Activated gamma-delta T cell (primary cell): ENCODE results near the gene TUFT1.
"Not testable (repeated sequence)": the region's sequence is repeated elsewhere in the genome, so short reads cannot be mapped to it uniquely, and the experiment has no call there.

Experiments used
- DNase-seq: peaks from one replicate; lab custom pipeline; 2025; lab: John Stamatoyannopoulos, UW

TUFT1 gene

DNA sequence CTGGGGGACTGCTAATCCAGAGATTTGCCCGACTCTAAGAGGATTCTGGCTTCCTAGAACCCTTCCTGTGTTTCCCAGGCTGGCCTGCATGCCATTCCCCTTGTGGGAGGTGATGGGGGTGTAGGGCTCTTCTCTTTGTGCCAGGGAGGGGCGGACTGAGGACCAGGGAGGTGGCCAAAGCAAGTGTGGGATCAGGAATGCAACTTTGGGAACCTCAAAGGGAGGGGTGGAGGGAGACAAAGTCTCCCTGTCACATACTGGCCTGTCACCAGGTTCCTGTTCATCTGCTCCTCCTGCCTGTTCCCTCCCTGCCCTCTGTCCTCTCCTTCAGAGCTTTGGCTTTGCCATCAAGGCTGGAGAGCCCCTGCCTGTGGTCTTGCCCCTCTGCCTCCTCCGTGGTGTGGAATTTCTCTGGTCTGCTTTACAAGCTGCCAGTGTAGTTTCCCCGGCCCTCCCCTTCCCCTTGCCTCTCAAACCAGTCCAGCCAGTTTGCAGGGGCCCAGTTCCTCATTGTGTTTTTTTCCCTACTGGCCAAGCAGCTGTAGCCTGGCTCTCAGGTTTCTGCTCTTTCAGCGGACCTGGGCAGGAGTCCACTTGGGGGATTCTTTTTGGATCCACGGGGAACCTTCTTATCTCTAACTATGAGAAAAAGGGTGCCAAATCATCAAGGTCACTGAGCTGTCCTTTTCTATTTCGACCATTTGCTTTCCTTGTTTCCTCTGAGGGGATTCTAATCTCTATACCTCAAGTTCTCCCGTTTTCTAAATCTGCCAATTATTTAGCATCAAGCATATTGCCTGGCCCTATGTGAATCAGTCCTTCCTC lies 27.1 kb upstream of the TUFT1 start:
- no peak for DNase-seq

DNA sequence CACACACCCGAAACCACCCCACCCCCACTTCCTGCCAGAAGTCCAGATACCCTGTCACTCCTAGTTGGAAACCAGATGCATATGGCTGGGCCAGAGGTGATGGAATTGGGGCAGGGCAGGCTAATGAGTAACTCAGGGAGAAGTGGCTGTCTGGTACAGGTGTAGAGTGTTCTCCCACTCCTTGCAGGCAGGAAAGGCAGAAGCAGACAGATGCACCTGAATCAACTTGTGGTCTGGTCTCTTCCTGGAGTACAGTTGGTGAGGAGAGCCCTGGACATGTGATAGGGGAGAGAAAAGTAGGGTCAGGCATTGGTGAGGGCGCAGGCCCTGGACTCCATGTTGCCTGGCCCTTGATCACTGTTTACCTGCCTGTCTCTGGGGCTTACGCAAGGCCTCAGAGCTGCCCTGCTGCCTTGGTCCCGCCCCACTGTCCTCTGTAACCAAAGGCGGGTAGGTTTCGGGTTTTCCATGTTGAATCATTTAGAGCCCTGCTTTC lies 26.4 kb upstream of the TUFT1 start:
- DNase-seq: no peak

DNA sequence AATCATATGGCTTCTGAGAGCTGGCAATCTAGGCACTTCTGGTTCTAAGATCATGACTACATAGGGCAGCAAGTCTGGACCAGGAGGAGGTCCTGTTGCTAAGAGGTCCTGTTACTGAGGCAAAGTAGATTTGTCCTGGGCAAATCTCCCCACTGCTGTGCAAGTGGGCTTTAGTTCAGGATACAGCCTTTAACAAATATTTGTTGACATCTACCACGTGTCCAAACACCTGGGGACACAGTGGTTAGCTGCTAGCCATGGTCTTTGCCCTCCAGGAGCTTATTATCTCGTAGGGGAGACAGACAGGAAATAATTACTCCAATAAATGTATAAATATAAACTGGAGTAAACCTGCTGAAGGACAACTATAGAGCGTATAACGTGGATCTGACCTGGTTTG lies 25.7 kb upstream of the TUFT1 start:
- no peak for DNase-seq

DNA sequence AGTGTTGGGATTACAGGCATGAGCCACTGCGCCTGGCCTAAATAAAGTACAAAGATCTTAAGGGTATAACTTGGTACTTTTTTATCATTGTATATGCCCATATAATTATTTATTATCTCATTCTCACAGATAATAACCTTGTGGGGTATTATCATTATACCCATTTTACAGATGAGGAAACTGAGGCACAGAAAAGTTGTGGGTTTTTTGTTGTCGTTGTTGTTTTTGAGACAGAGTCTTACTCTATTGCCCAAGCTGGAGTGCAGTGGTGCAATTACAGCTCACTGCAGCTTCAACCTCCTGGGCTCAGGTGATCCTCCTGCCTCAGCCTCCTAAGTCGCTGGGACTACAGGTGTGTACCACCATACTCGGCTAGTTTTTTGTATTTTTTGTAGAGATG lies 24.8 kb upstream of the TUFT1 start:
- no peak for DNase-seq

DNA sequence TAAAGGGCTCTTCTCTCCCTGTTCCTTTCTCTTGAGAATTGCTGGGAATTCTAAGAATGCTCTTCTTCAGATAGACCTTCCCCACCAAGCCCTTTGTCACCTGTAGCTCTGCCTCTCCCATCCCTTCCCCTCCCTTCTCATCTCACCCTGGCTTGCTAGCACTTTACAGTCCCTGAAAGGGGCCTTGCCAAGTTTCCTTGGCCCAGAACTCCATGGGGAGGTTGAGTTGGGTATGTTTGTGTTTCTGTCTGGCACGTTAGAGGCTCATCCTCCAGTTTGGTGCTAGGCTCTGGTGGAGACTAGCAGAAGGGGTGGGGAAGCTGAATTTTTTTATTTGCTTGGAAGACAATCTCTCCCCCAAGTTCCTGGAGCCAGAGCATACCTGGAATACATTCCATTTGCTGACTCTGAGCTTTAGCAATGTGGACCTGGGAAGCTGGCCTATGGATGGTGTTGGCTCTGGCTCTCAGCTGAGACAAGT lies 24.0 kb upstream of the TUFT1 start:
- no peak for DNase-seq

DNA sequence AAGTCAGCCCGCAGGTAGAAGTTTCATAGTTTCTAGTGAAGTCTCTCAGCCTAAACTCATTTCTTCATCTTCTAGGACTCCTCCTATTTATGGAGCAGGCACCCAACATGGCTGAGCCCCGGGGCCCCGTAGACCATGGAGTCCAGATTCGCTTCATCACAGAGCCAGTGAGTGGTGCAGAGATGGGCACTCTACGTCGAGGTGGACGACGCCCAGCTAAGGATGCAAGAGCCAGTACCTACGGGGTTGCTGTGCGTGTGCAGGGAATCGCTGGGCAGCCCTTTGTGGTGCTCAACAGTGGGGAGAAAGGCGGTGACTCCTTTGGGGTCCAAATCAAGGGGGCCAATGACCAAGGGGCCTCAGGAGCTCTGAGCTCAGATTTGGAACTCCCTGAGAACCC lies 21.7 kb upstream of the TUFT1 start:
- DNase-seq: no peak

DNA sequence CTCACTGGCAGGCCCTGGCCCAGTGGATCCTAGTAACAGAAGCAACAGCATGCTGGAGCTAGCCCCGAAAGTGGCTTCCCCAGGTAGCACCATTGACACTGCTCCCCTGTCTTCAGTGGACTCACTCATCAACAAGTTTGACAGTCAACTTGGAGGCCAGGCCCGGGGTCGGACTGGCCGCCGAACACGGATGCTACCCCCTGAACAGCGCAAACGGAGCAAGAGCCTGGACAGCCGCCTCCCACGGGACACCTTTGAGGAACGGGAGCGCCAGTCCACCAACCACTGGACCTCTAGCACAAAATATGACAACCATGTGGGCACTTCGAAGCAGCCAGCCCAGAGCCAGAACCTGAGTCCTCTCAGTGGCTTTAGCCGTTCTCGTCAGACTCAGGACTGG lies 21.2 kb upstream of the TUFT1 start:
- no peak for DNase-seq

DNA sequence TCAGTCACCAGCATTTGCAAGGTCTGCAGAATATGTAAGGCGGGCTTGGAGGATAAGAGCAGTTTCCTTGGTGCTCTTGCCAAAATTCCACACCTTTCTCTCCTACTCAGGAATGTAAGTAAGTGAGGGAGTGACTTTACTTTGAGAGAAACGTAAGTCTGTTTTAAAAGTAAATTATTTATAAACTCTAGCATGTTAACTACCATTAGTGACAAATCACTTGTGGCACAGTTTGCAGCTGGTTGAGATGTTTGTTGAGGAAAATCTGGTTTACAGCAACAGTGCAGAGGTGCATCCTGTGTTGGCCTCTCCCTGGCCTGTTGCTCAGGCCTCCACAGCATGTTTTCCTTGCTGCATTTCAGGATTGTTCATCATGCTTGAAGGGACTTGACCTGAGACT lies 20.4 kb upstream of the TUFT1 start:
- no peak for DNase-seq

DNA sequence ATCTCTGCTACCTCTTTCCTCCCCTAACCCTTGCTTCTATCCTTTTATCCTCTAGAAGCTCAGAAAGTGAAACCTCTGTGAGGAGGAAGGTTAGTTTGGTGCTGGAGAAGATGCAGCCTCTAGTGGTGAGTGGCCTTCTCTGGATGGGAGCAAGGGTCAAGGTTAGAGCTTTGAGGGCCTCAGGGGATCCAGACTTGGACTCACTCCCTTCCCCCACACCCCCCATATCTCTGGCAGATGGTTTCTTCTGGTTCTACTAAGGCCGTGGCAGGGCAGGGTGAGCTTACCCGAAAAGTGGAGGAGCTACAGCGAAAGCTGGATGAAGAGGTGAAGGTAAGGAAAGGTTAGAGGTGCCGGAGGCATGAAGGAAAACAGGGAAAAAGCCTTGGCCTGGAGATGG lies 19.8 kb upstream of the TUFT1 start:
- DNase-seq: no peak

DNA sequence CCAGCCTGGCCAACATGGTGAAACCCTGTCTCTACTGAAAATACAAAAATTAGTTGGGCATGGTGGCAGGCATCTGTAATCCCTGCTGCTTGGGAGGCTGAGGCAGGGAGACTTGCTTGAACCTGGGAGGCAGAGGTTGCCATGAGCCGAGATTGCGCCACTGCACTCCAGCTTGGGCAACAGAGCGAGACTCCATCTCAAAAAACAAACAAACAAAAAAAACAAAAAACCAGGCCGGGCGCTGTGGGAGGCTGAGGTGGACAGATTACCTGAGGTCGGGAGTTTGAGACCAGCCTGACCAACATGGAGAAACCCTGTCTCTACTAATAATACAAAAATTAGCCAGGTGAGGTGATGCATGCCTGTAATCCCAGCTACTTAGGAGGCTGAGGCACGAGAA lies 17.7 kb upstream of the TUFT1 start:
- DNase-seq: not testable (repeated sequence)

DNA sequence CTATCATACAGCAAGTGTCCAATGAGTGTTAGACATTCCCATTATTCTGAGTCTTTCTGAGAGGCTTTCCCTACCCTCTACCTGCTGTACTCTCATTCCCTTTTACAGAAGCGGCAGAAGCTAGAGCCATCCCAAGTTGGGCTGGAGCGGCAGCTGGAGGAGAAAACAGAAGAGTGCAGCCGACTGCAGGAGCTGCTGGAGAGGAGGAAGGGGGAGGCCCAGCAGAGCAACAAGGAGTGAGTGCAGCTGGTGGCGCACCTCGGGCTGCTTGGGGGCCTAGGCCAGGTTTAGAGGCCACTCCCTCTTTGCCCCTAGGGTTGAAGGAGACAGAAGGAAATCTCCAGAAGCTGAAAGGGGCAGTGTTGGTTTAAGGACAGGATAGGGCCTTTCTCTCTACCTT lies 16.8 kb upstream of the TUFT1 start:
- no peak for DNase-seq

DNA sequence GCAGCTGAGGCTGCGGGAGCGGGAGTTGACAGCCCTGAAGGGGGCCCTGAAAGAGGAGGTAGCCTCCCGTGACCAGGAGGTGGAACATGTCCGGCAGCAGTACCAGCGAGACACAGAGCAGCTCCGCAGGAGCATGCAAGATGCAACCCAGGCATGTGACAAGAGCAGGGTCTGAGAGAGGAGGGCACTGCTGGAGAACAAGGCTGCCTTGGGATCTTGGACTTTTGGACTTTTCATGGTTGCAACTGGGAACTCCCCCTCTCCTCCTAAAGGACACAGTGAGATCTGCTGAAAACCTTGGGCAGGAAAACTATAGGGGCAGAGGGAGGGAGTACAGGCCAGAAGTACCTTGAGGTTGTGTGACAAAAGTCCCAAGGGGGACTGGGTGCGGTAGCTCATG lies 15.4 kb upstream of the TUFT1 start:
- no peak for DNase-seq

DNA sequence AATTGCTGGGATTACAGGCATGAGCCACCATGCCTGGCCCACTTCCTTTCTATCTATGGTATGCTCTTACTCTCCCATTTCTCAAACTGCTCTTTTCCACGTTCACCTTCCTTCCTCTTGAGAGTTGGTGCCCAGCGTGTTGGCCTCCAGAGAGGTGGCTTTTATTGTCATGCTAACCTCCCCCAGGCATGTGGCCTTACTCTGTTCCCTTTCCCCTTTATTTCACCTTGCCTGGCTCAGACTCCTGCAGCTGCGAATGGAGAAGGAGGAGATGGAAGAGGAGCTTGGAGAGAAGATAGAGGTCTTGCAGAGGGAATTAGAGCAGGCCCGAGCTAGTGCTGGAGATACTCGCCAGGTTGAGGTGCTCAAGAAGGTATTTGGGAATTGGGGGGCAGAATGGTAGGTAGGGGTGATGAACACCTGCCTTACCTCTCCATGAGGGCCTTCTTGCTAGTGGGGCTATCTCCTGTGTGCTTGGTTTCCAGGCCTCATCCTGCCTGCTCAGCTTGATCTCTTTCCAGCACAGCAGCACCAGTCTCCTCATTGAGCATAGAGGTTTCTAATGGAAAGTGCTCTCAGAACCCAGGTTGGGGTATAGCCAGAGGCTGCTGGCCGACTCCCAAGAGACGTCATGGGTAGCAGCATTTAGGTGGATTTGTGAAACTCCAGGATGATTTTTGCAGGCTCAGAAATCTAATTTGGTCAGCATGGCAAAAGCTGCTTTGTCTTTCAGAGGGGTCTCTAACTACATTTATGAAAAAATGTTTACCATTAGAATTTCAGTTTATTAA lies 13.2 kb upstream of the TUFT1 start:
- no peak for DNase-seq

DNA sequence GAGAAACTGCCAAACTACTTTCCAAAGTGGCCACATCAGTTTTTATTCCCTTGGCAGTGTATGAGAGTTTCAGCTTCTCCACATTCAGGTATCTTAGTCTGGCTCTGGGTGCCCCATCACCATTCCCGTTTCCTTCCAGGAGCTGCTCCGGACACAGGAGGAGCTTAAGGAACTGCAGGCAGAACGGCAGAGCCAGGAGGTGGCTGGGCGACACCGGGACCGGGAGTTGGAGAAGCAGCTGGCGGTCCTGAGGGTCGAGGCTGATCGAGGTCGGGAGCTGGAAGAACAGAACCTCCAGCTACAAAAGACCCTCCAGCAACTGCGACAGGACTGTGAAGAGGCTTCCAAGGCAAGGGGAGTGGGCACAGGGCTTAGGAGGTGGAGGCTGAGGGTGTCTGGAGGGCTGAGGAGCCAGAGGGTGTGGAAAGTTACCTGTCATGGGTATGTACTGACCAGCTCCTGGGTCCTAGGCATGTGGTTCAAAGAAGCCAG lies 10.9 kb upstream of the TUFT1 start:
- DNase-seq: no peak

DNA sequence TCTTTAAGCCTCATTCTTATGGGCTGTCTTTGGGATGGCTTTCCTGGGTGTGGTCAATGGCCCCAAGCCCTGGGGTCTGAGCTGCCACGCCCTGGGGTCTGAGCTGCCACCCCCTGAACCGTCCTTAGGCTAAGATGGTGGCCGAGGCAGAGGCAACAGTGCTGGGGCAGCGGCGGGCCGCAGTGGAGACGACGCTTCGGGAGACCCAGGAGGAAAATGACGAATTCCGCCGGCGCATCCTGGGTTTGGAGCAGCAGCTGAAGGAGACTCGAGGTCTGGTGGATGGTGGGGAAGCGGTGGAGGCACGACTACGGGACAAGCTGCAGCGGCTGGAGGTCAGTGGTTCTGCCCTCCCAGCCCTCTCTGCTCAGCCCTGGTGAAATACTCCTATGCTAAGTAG lies 10.3 kb upstream of the TUFT1 start:
- DNase-seq: no peak

DNA sequence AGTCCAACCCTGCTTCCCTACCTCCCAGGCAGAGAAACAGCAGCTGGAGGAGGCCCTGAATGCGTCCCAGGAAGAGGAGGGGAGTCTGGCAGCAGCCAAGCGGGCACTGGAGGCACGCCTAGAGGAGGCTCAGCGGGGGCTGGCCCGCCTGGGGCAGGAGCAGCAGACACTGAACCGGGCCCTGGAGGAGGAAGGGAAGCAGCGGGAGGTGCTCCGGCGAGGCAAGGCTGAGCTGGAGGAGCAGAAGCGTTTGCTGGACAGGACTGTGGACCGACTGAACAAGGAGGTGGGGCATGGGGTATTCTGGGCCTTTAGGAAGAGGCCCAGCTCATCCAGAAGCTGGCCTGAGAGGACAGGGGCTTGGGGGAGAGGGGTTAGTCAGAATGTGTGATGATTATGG lies 9.6 kb upstream of the TUFT1 start:
- DNase-seq: no peak

DNA sequence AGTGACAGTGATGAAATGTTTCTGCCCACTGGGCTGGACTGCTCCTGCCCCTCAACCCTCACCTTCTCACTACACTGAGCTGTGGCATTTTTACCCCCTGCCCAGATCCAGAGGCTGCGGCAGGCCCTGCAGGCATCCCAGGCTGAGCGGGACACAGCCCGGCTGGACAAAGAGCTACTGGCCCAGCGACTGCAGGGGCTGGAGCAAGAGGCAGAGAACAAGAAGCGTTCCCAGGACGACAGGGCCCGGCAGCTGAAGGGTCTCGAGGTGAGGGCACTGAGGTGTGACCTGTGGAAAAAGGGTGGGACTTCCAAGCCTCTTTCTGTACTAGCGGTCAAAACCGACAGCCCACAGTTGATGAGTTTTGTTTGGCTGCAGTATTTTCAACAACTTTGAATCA lies 6.2 kb upstream of the TUFT1 start:
- DNase-seq: no peak

DNA sequence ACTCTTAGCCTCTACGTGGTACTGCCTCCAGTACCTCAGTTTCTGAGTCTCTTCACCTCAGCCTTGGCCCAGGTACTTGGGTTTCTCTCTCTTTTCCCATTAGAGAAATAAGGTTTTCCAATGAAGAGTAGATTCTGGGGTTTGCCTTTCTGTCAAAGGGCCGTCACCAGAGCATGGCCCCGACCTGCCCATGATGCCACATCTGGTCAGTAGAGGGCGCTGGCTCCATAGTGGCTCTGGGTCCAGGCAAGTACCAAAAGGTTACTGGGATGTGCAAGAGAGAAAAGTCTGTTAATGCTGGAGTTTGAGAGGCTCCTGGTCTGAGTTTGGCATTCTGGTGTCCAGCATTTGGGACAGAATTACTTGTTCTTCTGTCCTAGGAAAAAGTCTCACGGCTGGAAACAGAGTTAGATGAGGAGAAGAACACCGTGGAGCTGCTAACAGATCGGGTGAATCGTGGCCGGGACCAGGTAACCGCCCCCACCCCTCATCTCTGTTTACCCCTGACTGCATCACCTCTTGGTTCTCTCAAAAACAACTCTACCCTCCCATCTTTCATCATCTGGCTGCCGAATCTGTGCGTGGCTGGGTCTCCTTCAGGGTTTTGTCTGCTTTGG lies 5.3 kb upstream of the TUFT1 start:
- DNase-seq: no peak

DNA sequence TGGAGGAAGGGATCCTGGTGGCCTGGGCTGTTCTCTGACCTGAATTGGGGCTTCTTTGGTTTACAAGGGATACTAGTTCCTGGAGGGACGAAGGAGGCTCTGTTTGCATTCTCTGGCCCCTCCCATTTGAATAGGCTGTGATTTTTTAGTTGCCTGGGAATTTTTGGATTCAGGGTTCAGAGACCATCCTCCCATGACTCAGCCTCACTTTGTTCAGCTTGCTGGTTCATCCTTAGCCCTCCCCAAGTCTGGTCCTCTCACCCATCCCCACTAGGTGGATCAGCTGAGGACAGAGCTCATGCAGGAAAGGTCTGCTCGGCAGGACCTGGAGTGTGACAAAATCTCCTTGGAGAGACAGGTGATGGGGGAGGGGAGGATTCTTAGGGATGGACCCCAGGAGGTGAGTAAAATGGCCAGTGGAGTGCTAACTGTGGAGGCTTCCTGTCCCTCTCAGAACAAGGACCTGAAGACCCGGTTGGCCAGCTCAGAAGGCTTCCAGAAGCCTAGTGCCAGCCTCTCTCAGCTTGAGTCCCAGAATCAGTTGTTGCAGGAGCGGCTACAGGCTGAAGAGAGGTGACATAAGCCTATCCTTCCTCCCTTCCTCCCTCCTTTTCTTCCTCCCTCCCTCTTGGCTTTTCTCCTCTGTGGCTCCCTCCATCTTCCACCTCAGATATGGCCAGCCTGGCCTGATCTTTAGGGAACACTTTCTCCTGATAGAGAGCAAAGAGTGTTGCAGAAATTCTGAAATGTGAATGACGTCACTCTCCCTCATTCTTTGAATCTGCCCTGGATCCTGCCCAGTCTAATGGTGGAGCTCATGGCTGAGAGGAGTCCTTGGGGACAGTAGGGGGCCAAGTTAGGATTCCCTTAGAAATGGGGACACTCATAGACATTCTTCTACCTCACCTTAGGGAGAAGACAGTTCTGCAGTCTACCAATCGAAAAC lies 4.5 kb upstream of the TUFT1 start:
- DNase-seq: no peak

DNA sequence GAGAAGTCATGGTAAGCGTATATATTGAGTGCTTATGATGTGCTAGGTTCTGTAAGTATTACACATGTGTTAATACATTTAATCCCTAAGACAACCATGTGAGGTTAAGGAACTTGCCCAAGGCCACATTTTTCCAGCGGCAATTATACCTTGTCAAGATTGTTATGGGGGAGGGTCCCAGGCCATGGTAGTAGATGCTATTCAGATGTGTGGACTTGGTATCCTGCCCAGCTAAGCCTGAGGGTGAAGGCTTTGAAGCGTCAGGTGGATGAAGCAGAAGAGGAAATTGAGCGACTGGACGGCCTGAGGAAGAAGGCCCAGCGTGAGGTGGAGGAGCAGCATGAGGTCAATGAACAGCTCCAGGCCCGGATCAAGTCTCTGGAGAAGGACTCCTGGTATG lies 3.6 kb upstream of the TUFT1 start:
- DNase-seq: no peak

DNA sequence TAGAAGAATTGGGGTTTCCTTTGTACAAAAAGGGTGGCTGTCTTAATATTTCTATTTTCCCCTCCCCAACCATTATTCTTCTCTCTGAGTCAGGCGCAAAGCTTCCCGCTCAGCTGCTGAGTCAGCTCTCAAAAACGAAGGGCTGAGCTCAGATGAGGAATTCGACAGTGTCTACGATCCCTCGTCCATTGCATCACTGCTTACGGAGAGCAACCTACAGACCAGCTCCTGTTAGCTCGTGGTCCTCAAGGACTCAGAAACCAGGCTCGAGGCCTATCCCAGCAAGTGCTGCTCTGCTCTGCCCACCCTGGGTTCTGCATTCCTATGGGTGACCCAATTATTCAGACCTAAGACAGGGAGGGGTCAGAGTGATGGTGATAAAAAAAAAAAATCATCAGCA lies 3.0 kb upstream of the TUFT1 start:
- DNase-seq: no peak
